ENCODE measurements around the gene PPP4C.

DNA sequence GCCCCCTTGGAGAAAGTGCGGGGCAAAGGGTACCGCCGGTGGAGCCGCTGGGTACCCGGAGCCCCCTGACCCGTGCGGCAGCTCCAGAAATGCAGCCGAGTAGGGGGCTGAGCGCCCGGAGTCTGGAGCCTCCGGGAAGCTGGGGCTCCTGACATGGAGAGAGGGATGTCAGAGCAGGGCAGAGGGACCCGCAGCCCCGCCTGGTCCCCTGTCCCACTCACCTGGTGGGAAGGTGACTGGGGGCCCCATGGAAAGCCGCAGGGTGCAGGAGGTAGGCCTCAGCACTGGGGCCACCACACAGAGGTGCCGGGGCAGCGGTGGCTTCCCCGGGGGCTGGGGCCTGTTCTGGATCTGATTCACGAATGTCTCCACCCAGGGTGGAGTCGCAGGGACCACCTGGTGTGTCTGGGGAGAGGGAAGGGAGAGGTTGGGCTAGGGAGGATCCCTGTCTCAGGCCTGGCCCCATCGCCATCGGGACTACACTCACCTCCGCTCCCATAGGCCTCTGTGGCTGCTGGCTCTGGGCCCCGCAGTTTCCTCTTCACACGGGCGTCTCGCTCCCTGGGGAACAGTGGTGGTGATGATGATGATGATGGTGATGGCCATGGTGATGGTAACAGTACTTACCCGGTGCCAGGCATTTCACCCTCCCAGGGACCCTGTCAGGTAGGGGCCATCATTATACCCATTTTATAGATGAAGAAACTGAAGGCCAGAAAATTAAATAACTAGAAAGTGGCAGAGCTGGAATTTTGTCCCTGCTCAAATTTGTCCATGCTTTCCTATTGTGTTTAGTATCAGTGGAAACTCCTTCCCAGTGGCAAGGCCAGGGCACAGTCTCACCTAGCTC is 10.7 kb downstream of the PPP4C start:
- TF ChIP-seq, protein P1, sequence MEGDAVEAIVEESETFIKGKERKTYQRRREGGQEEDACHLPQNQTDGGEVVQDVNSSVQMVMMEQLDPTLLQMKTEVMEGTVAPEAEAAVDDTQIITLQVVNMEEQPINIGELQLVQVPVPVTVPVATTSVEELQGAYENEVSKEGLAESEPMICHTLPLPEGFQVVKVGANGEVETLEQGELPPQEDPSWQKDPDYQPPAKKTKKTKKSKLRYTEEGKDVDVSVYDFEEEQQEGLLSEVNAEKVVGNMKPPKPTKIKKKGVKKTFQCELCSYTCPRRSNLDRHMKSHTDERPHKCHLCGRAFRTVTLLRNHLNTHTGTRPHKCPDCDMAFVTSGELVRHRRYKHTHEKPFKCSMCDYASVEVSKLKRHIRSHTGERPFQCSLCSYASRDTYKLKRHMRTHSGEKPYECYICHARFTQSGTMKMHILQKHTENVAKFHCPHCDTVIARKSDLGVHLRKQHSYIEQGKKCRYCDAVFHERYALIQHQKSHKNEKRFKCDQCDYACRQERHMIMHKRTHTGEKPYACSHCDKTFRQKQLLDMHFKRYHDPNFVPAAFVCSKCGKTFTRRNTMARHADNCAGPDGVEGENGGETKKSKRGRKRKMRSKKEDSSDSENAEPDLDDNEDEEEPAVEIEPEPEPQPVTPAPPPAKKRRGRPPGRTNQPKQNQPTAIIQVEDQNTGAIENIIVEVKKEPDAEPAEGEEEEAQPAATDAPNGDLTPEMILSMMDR (IDR thresholded peaks at IDR 0.05): no peak
- TF ChIP-seq EP300 (IDR thresholded peaks at IDR 0.05) (no peak), POLR2AphosphoS5 (IDR thresholded peaks at IDR 0.05) (no peak), POLR2A (IDR thresholded peaks at IDR 0.05) (no peak)

Data from gastroesophageal sphincter (tissue), 3 donors.